ENCODE results near the gene MYOZ2. TPM values are rescaled to one million over a fixed set of nuclear protein-coding genes. Genes with fewer than 3 reads are reported as not detected.

The MYOZ2 gene
- total and polyA plus RNA-seq, 2 of the 13 experiments (the other 11 are each of a cell fraction or from before 2014, with no cell fraction given), result 0.03 TPM; not detected in 1

GRCh38 chr4:119212234-119212963 lies 76.8 kb downstream of the MYOZ2 start, which contains the start of gene USP53 (continued):
- TF ChIP-seq ZBTB7B (CRISPR knock-in tag; IDR thresholded peaks at IDR 0.05), result no peak; the same call in 1 of the 2 replicates
- no peak for TF ChIP-seq RFX1 (IDR thresholded peaks at IDR 0.05)
- no peak for TF ChIP-seq RXRB (CRISPR knock-in tag; IDR thresholded peaks at IDR 0.05; ENCODE audit: borderline replicate concordance)
- peak; percentile 84 for TF ChIP-seq NAIF1 (CRISPR knock-in tag; IDR thresholded peaks at IDR 0.05; ENCODE audit: borderline replicate concordance)
- TF ChIP-seq ZNF318 (CRISPR knock-in tag; IDR thresholded peaks at IDR 0.05), result no peak
- peak; percentile 65 for TF ChIP-seq ZNF335 (CRISPR knock-in tag; IDR thresholded peaks at IDR 0.05)
- peak; percentile 91 for TF ChIP-seq ZNF878 (CRISPR knock-in tag; IDR thresholded peaks at IDR 0.05)
- TF ChIP-seq ZNF614 (CRISPR knock-in tag; IDR thresholded peaks at IDR 0.05; ENCODE audit: borderline replicate concordance), result no peak; the same call in 1 of the 2 replicates
- TF ChIP-seq CBX5 (CRISPR knock-in tag; IDR thresholded peaks at IDR 0.05; ENCODE audit: borderline replicate concordance), result no peak; the same call in 1 of the 2 replicates
- no peak for TF ChIP-seq KDM5A (IDR thresholded peaks at IDR 0.05; ENCODE audit: borderline replicate concordance, low read length)
- TF ChIP-seq MLLT10 (CRISPR knock-in tag; IDR thresholded peaks at IDR 0.05), result no peak
- peak; percentile 56; the same call in 1 of the 2 replicates for TF ChIP-seq PAXIP1 (CRISPR knock-in tag; conservative IDR thresholded peaks at IDR 0.05)
- 0 out of 2 replicates have a peak, but pooled peaks have one; percentile 7 for TF ChIP-seq ZBTB34 (CRISPR knock-in tag; IDR thresholded peaks at IDR 0.05)
- TF ChIP-seq EEA1 (CRISPR knock-in tag; IDR thresholded peaks at IDR 0.05; ENCODE audit: borderline replicate concordance), result 0 out of 2 replicates have a peak, but pooled peaks have one; percentile 84

All from HepG2 (cell line).